A549 (cell line): Measurements from ENCODE around the gene PSMD5. TPM values are rescaled to one million over a fixed set of nuclear protein-coding genes. Genes with fewer than 3 reads are reported as not detected.

Experiments
- ATAC-seq, 2 experiments: fragments of 200-7000 bp in 1 of 2; fragments of >200 bp in 1 of 2; cut with Nextera tagmentation in 1 of 2; cut with Tn5 transposase in 1 of 2; 3 replicates each; pipeline versions ENCODE4 v1.8.0 to v1.9.1; 2018 to 2020; ENCODE audit warnings: mild to moderate bottlenecking in 1 of 2, moderate library complexity in 1 of 2
- CTCF ChIA-PET: fragments of 300-600 bp; sonication (Branson Sonifier 250); formaldehyde crosslinking; extraction: SDS; loops from one replicate; lab custom pipeline; 2021; ENCODE audit warnings: antibody characterized with exemption, inconsistent platforms; lab: Yijun Ruan, JAX
- POLR2A ChIA-PET: fragments of 350-600 bp; formaldehyde crosslinking; extraction: SDS; loops from one replicate; lab custom pipeline; 2021; ENCODE audit warnings: antibody characterized with exemption, inconsistent platforms; lab: Yijun Ruan, JAX
- DNase-seq, 2 experiments: peaks; one replicate each; pipeline versions ENCODE4 v3.0.0 to v3.0.0-alpha.2; 2011 to 2016; ENCODE audit warnings: low read depth in 1 of 2, low spot score in 1 of 2
- FAIRE-seq: peaks from 2 replicates; lab custom pipeline; 2011; peaks lifted over from hg19 to GRCh38; lab: Jason Lieb, UNC
- H3K27ac ChIP-seq, 2 experiments: fragments of >200 bp; sonication (Bioruptor Twin); formaldehyde crosslinking; 3 replicates each; pipeline ENCODE4 v1.5.1; 2016 to 2017
- H3K4me1 ChIP-seq: fragments of >200 bp; sonication (Bioruptor Twin); formaldehyde crosslinking; 3 replicates; pipeline ENCODE4 v1.6.1; 2016
- H3K4me2 ChIP-seq: fragments of >200 bp; sonication (Bioruptor Twin); formaldehyde crosslinking; 3 replicates; pipeline ENCODE4 v1.6.1; 2016
- H3K4me3 ChIP-seq: fragments of >200 bp; sonication (Bioruptor Twin); formaldehyde crosslinking; 3 replicates; pipeline ENCODE4 v1.5.1; 2016
- H3K9me3 ChIP-seq: fragments of >200 bp; sonication (Bioruptor Twin); formaldehyde crosslinking; 3 replicates; pipeline ENCODE4 v1.6.1; 2016
- BHLHE40 ChIP-seq: IDR thresholded peaks from 2 replicates; pipeline ENCODE4 v1.6.1; 2012; ENCODE audit warnings: low read depth, low read length, inconsistent platforms
- CBX2 ChIP-seq: fragments of 200-600 bp; sonication (generic); IDR thresholded peaks from 2 replicates; pipeline ENCODE4 v1.6.1; 2016; ENCODE audit warnings: low read depth, mild to moderate bottlenecking, borderline replicate concordance
- CBX8 ChIP-seq: fragments of 200-600 bp; sonication (generic); IDR thresholded peaks from 2 replicates; pipeline ENCODE4 v1.6.1; 2016
- CHD2 ChIP-seq: fragments of 150-350 bp; IDR thresholded peaks from 2 replicates; pipeline ENCODE4 v1.6.1; 2014; ENCODE audit warnings: low read length; ENCODE audit not compliant: partially characterized antibody
- EHMT2 ChIP-seq: fragments of 200-600 bp; sonication (generic); IDR thresholded peaks from 2 replicates; pipeline ENCODE4 v1.6.1; 2016; ENCODE audit warnings: antibody characterized with exemption, low read depth, mild to moderate bottlenecking, moderate library complexity
- FOSB ChIP-seq: fragments of 250-450 bp; sonication (Bioruptor Pico); IDR thresholded peaks from 2 replicates; pipeline ENCODE4 v1.5.0; 2020; ENCODE audit warnings: mild to moderate bottlenecking, moderate library complexity
- FOXS1 ChIP-seq: fragments of 250-450 bp; sonication (Bioruptor Pico); IDR thresholded peaks from 2 replicates; pipeline ENCODE4 v1.5.0; 2020; ENCODE audit warnings: mild to moderate bottlenecking, moderate library complexity
- GATA3 ChIP-seq: IDR thresholded peaks from 2 replicates; pipeline ENCODE4 v1.6.1; 2012; ENCODE audit warnings: borderline replicate concordance
- HOXA7 ChIP-seq: fragments of 250-450 bp; sonication (Bioruptor Pico); IDR thresholded peaks from 2 replicates; pipeline ENCODE4 v1.5.0; 2020; ENCODE audit warnings: mild to moderate bottlenecking, moderate library complexity
- HOXB13 ChIP-seq: fragments of 250-450 bp; sonication (Bioruptor Pico); IDR thresholded peaks from 2 replicates; pipeline ENCODE4 v1.5.0; 2020; ENCODE audit warnings: low read depth, mild to moderate bottlenecking, moderate library complexity
- JUNB ChIP-seq: fragments of >200 bp; sonication (Bioruptor Twin); formaldehyde crosslinking; IDR thresholded peaks from 2 replicates; pipeline ENCODE4 v1.6.1; 2016
- KDM5A ChIP-seq: fragments of 200-600 bp; sonication (generic); IDR thresholded peaks from 2 replicates; pipeline ENCODE4 v1.6.1; 2016; ENCODE audit warnings: antibody characterized with exemption, mild to moderate bottlenecking
- MAFK ChIP-seq: fragments of 450-650 bp; IDR thresholded peaks from 2 replicates; pipeline ENCODE4 v1.6.1; 2014; ENCODE audit not compliant: partially characterized antibody
- MAZ ChIP-seq: fragments of 150-350 bp; IDR thresholded peaks from 2 replicates; pipeline ENCODE4 v1.6.1; 2014; ENCODE audit warnings: antibody characterized with exemption, low read depth, low read length, borderline replicate concordance
- NR3C1 ChIP-seq: fragments of >200 bp; sonication (Bioruptor Twin); formaldehyde crosslinking; IDR thresholded peaks from 3 replicates; pipeline ENCODE4 v1.6.1; 2017
- POLR2A ChIP-seq: IDR thresholded peaks from 2 replicates; pipeline ENCODE4 v1.6.1; 2012; ENCODE audit warnings: mild to moderate bottlenecking, low read length
- RAD21 ChIP-seq, 2 experiments: fragments of >200 bp in 1 of 2; sonication (Bioruptor Twin) in 1 of 2; formaldehyde crosslinking in 1 of 2; IDR thresholded peaks in 1 of 2; conservative IDR thresholded peaks in 1 of 2; 2 replicates in 1 of 2; 3 replicates in 1 of 2; pipeline ENCODE4 v1.6.1; 2012 to 2018; ENCODE audit warnings: inconsistent platforms in 1 of 2
- RARB ChIP-seq: fragments of 250-450 bp; sonication (Bioruptor Pico); IDR thresholded peaks from 2 replicates; pipeline ENCODE4 v1.8.0; 2021; ENCODE audit warnings: mild to moderate bottlenecking, moderate library complexity
- RFX5 ChIP-seq: fragments of 450-650 bp; IDR thresholded peaks from 2 replicates; pipeline ENCODE4 v1.7.1; 2014; ENCODE audit warnings: antibody characterized with exemption, mild to moderate bottlenecking, moderate library complexity
- SMC3 ChIP-seq: fragments of >200 bp; sonication (Bioruptor Twin); formaldehyde crosslinking; IDR thresholded peaks from 3 replicates; pipeline ENCODE4 v1.6.1; 2018; ENCODE audit warnings: inconsistent platforms
- TFCP2L1 ChIP-seq: fragments of 250-450 bp; sonication (Bioruptor Pico); IDR thresholded peaks from 2 replicates; pipeline ENCODE4 v1.5.0; 2021; ENCODE audit warnings: mild to moderate bottlenecking
- ZNF302 ChIP-seq: fragments of 250-450 bp; sonication (Bioruptor Pico); IDR thresholded peaks from 2 replicates; pipeline ENCODE4 v1.9.0; 2021; ENCODE audit warnings: inconsistent platforms, mild to moderate bottlenecking, moderate library complexity
- WGBS: methylation state at CpG from one replicate; pipeline ENCODE4 v1.1.6; 2017; ENCODE audit errors: missing lambda C conversion rate; 5-methylcytosine and 5-hydroxymethylcytosine counted together
- polyA plus RNA-seq, 4 experiments: library from polyadenylated mRNA; depleted of rRNA in 3 of 4; stranded (reverse); fragments of >200 nt; fragmentation: RNase III in 1 of 4; extraction: RNeasy Plus Mini Kit Qiagen cat#74134 plus additional on column Dnase treatment in 1 of 4; gene quantifications; 2 replicates in 3 of 4; 3 replicates in 1 of 4; pipeline ENCODE4 v1.2.3, GENCODE V29; 2011 to 2017
- TF ChIP-seq, protein P1 (sequence below): fragments of 250-450 bp; sonication (Bioruptor Pico); IDR thresholded peaks from 2 replicates; pipeline ENCODE4 v1.5.0; 2020; ENCODE audit warnings: low read depth, mild to moderate bottlenecking, moderate library complexity
- TF ChIP-seq, protein P2 (sequence below): fragments of 250-450 bp; sonication (Bioruptor Pico); IDR thresholded peaks from 2 replicates; pipeline ENCODE4 v1.5.0; 2021; ENCODE audit warnings: mild to moderate bottlenecking, moderate library complexity, borderline replicate concordance
- TF ChIP-seq, protein P3 (sequence below): fragments of >200 bp; sonication (Bioruptor Twin); formaldehyde crosslinking; IDR thresholded peaks from 3 replicates; pipeline ENCODE4 v1.6.1; 2016
- TF ChIP-seq, protein P4 (sequence below): IDR thresholded peaks from 2 replicates; pipeline ENCODE4 v1.6.1; 2012

The PSMD5 gene
- polyA plus RNA-seq, 2 of the 4 experiments (the other 2 are of a cell fraction), result 34.6 to 63.7 TPM

DNA sequence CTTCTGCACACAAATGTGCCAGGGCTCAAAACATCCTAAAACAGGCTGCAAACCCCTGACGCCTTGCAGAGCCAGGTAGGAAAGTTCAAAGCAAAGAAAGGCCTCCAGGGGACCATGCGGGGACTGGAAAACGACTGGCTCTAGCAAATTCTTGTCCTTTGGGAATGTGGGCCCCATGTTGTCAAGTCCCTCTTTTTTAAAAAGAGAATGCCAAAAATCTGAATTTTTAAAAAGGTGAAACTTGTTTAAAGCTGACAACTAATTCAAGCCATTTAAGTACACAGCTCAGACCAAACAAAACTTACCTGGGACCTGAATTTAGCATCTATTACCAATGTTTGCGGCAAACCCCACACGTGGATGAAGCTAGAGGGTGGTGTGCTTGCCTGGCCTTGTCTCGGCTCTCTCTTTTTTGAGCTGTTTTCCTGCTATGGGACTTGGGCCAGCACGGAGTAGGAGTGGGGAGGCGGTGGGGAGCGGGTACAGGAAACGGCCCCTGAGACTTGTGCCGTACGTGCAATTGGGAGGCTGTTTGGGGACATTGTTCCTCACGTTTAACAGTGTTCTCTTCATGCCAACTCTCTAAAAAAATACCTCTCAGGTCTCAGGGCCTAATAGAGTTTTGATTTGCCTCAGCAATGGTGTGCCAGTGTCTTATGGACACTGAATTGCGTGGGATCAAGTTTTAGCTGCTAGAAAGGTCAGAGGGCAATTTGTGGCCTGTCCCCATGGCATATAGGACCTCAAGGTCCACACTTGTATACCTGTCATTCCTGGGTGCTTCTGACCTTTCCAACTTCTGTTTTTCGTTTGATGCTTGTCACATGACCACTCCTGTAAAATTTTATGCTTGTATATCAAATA is 49.4 kb upstream of the PSMD5 start:
- no peak overlapping the region for H3K4me3 ChIP-seq
- TF ChIP-seq RFX5 (no peak), NR3C1 (no peak), POLR2A (no peak), GATA3 (no peak), FOXS1 (no peak), RARB (CRISPR knock-in tag) (no peak), CBX2 (no peak), EHMT2 (no peak), RAD21 (conservative IDR thresholded peaks at IDR 0.05 in 1 of 2, IDR thresholded peaks at IDR 0.05 in 1 of 2) (no peak), KDM5A (no peak), HOXB13 (CRISPR knock-in tag) (no peak), SMC3 (no peak), JUNB (no peak), HOXA7 (CRISPR knock-in tag) (no peak)
- TF ChIP-seq, protein P1, sequence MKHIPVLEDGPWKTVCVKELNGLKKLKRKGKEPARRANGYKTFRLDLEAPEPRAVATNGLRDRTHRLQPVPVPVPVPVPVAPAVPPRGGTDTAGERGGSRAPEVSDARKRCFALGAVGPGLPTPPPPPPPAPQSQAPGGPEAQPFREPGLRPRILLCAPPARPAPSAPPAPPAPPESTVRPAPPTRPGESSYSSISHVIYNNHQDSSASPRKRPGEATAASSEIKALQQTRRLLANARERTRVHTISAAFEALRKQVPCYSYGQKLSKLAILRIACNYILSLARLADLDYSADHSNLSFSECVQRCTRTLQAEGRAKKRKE, result no peak
- TF ChIP-seq, protein P2, sequence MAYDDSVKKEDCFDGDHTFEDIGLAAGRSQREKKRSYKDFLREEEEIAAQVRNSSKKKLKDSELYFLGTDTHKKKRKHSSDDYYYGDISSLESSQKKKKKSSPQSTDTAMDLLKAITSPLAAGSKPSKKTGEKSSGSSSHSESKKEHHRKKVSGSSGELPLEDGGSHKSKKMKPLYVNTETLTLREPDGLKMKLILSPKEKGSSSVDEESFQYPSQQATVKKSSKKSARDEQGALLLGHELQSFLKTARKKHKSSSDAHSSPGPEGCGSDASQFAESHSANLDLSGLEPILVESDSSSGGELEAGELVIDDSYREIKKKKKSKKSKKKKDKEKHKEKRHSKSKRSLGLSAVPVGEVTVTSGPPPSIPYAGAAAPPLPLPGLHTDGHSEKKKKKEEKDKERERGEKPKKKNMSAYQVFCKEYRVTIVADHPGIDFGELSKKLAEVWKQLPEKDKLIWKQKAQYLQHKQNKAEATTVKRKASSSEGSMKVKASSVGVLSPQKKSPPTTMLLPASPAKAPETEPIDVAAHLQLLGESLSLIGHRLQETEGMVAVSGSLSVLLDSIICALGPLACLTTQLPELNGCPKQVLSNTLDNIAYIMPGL (CRISPR knock-in tag), result no peak
- TF ChIP-seq, protein P3, sequence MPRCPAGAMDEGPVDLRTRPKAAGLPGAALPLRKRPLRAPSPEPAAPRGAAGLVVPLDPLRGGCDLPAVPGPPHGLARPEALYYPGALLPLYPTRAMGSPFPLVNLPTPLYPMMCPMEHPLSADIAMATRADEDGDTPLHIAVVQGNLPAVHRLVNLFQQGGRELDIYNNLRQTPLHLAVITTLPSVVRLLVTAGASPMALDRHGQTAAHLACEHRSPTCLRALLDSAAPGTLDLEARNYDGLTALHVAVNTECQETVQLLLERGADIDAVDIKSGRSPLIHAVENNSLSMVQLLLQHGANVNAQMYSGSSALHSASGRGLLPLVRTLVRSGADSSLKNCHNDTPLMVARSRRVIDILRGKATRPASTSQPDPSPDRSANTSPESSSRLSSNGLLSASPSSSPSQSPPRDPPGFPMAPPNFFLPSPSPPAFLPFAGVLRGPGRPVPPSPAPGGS, result no peak
- TF ChIP-seq, all 56 proteins: peak for 0
- Histone ChIP-seq H3K4me1 (no peaks in the 10 kb centered on the region), H3K4me2 (no peak overlapping the region), H3K9me3 (no peaks in the 10 kb centered on the region), H3K27ac (no peak overlapping the region)
- WGBS, result 81% methylated on average over 15 of the region's 15 CpGs
- FAIRE-seq, result no peak
- POLR2A ChIA-PET, result no interaction called here
- DNase-seq, result no peak
- CTCF ChIA-PET, result interaction anchor here (0.9 to 2.6 kb wide), 4 partner anchors 11 to 168 kb away, joined by 3 to 8 read pairs (median 4); no protein-coding TSS in a partner anchor
- ATAC-seq, result no peak

DNA sequence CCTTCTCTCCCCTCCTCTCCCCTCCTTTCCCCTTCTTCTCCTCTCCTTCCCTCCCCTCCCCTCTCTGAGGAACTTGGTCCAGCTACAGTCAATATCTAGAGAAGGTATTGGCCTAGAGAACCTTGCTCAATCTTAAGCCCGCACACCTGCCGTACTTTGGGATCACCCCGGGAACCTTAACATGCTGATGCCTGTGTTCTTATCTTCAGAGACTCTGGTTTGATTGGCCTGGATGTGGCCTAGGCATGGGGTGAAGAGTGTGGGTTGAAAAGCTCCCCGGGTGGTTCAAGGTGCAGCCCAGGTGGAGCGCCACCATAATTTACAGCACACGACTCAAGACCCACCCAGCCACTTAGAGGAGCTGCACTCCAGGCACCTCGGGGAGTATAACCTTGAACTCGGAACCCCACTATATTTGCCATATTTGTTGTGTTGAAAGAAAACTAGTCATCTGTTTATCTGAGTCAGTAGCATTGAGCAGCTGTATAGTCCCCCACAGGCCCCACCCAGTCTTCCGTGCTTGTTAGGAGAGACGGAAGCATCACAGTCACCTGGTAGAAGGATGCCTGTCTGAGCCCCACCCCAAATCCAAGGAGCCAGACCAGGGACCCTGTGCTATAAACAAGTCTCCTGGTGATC is 48.6 kb upstream of the PSMD5 start:
- CTCF ChIA-PET, result interaction anchor here (0.7 to 2.6 kb wide), 3 partner anchors 11 to 34 kb away, joined by 3 to 8 read pairs (median 3); no protein-coding TSS in a partner anchor
- WGBS, result 83% methylated on average over 10 of the region's 10 CpGs
- DNase-seq (no peak), ATAC-seq (no peak), FAIRE-seq (no peak)
- no peak overlapping the region for H3K4me2 ChIP-seq
- TF ChIP-seq MAFK, result no peak
- no peak for TF ChIP-seq MAZ
- TF ChIP-seq BHLHE40, result no peak
- TF ChIP-seq FOSB (CRISPR knock-in tag), result no peak
- TF ChIP-seq, protein P4, sequence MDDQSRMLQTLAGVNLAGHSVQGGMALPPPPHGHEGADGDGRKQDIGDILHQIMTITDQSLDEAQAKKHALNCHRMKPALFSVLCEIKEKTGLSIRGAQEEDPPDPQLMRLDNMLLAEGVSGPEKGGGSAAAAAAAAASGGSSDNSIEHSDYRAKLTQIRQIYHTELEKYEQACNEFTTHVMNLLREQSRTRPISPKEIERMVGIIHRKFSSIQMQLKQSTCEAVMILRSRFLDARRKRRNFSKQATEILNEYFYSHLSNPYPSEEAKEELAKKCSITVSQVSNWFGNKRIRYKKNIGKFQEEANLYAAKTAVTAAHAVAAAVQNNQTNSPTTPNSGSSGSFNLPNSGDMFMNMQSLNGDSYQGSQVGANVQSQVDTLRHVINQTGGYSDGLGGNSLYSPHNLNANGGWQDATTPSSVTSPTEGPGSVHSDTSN, result no peak
- no peak for TF ChIP-seq ZNF302 (CRISPR knock-in tag)
- TF ChIP-seq CBX8, result no peak
- TF ChIP-seq CHD2, result no peak
- no peak for TF ChIP-seq TFCP2L1 (CRISPR knock-in tag)
- TF ChIP-seq JUNB, result no peak
- POLR2A ChIA-PET, result no interaction called here
- no peak overlapping the region for H3K27ac ChIP-seq
- no peaks in the 10 kb centered on the region for H3K4me1 ChIP-seq
- H3K4me3 ChIP-seq, result no peak overlapping the region
- H3K9me3 ChIP-seq, result no peaks in the 10 kb centered on the region
